A549 treated with AZD9567 at 1 μM for 4 hours (cell line): Measurements from ENCODE around the gene DDX39A. TPM values are rescaled to one million over a fixed set of nuclear protein-coding genes. Genes with fewer than 3 reads are reported as not detected.

ENCODE experiments used
- total RNA-seq: library from RNA; stranded (reverse); fragments of 200-300 nt; extraction: Qiagen RNA extraction; gene quantifications from 5 replicates; pipeline ENCODE4 v1.2.3, GENCODE V29; 2022; ENCODE audit not compliant: insufficient read depth

The DDX39A gene
- total RNA-seq, result 123 to 134 TPM (median 125 TPM) in 5 replicates

GRCh38 chr19:14419106-14419813, at the start of gene DDX39A:
TSS of gene DDX39A (minus strand) at chr19:14419341. CDS start at chr19:14413220, 6,121 bp downstream.

GRCh38 chr19:14432791-14433553, 13.8 kb upstream of the DDX39A start, which contains the start of gene PKN1:
TSS of gene PKN1 (plus strand) at chr19:14433306. CDS start at chr19:14433522, 216 bp downstream.

Other genes starting within 250 kb of the DDX39A start
- gene ADGRL1, start 213.2 kb downstream of the DDX39A start, total RNA-seq, result 3.6 to 11.0 TPM (median 4.3 TPM) in 5 replicates
- 74.5 to 92.9 TPM (median 84.4 TPM) in 5 replicates for gene ADGRE5, start 37.9 kb downstream of the DDX39A start, total RNA-seq
- gene PKN1, start 14.0 kb upstream of the DDX39A start, total RNA-seq, result 68.6 to 74.5 TPM (median 68.8 TPM) in 5 replicates
- gene PTGER1, start 56.0 kb upstream of the DDX39A start, total RNA-seq, result 0.07 to 0.14 TPM (median 0.10 TPM) in 4 of 5 replicates, not detected in the other
- gene GIPC1, start 76.8 kb upstream of the DDX39A start, total RNA-seq, result 99.1 to 138 TPM (median 130 TPM) in 5 replicates
- 192 to 225 TPM (median 194 TPM) in 5 replicates for gene DNAJB1, start 99.1 kb upstream of the DDX39A start, total RNA-seq
- gene TECR, start 110.3 kb upstream of the DDX39A start, total RNA-seq, result 134 to 187 TPM (median 185 TPM) in 5 replicates
- 192 to 202 TPM (median 196 TPM) in 5 replicates for gene NDUFB7, start 152.7 kb upstream of the DDX39A start, total RNA-seq
- 0.06 TPM in 1 of 5 replicates, not detected in the others for gene CLEC17A, start 163.7 kb upstream of the DDX39A start, total RNA-seq